Measurements from ENCODE around the gene SLC26A6. TPM values are rescaled to one million over a fixed set of nuclear protein-coding genes. Genes with fewer than 3 reads are reported as not detected.

SLC26A6 gene
- total and polyA plus RNA-seq, 2 of the 13 experiments (the other 11 are each of a cell fraction or from before 2014, with no cell fraction given), result 40.7 to 184 TPM

- in situ Hi-C loops (cut with HindIII; ENCODE audit: extremely low pct_ligation_motif_present, low pct_unique_long_range_greater_than_20kb), result no loop called here
- ChIA-PET POLR2A (no interaction called here), CTCF (ENCODE audit: low intra/inter-chr PET ratio, low total read pairs) (no interaction called here)
- no peaks in the 10 kb centered on the region for H3K36me3 ChIP-seq (replicated peaks in 1 of 2; ENCODE audit: control insufficient read depth in 1 of 2, insufficient read depth in 2 of 2, low read length in 2 of 2)
- no peak overlapping the region for H3K4me3 ChIP-seq (replicated peaks in 1 of 3; ENCODE audit: insufficient read depth in 1 of 3, low read depth in 2 of 3, low read length in 3 of 3)
- DNase-seq (ENCODE audit: low spot score) (no peak), ATAC-seq (no peak), FAIRE-seq (no peak)
- H3K9ac ChIP-seq (ENCODE audit: insufficient read depth, low read depth, low read length), result no peak overlapping the region
- H3K27me3 ChIP-seq (ENCODE audit: control insufficient read depth in 1 of 2, insufficient read depth in 2 of 2, low read length in 2 of 2), result 0 out of 5 replicates have a peak, but pooled peaks cover 0 to 4% of the 10 kb centered on the region in 2 experiments
- no peak for TF ChIP-seq ZNF460 (CRISPR knock-in tag; IDR thresholded peaks at IDR 0.05; ENCODE audit: borderline replicate concordance)
- TF ChIP-seq ESRRA (CRISPR knock-in tag; IDR thresholded peaks at IDR 0.05; ENCODE audit: low read depth), result no peak
- no peak for TF ChIP-seq ZNF331 (CRISPR knock-in tag; IDR thresholded peaks at IDR 0.05)
- H3K79me2 ChIP-seq (ENCODE audit: insufficient read depth, low read length), result no peaks in the 10 kb centered on the region
- BruUV-seq (replicated peaks), result no TSS peak
- H3K9me3 ChIP-seq (ENCODE audit: low read length), result no peaks in the 10 kb centered on the region
- intact Hi-C loops (cut with micrococcal nuclease; ENCODE audit: unreplicated experiment), result no loop called here
- WGBS (ENCODE audit: low lambda C conversion rate), result 43% methylated on average over 8 of the region's 8 CpGs
- H2AFZ ChIP-seq (ENCODE audit: low read length), result no peak overlapping the region
- H3K4me2 ChIP-seq (ENCODE audit: low read depth, low read length), result no peak overlapping the region
- H3K27ac ChIP-seq (ENCODE audit: extremely low read length, insufficient read depth, low read length), result no peak overlapping the region
- peaks cover 24% of the 10 kb centered on the region for H3K4me1 ChIP-seq (ENCODE audit: insufficient read depth, low read length)
- H4K20me1 ChIP-seq (ENCODE audit: insufficient read depth, low read length), result no peaks in the 10 kb centered on the region
These were observed 49.9 kb downstream of the SLC26A6 start for GRCh38 chr3:48585411-48585810.

- no peak overlapping the region for H2AFZ ChIP-seq (ENCODE audit: low read length)
- no peaks in the 10 kb centered on the region for H3K9me3 ChIP-seq (ENCODE audit: low read length)
- ATAC-seq (no peak), FAIRE-seq (no peak), DNase-seq (ENCODE audit: low spot score) (no peak)
- H3K27ac ChIP-seq (ENCODE audit: extremely low read length, insufficient read depth, low read length), result no peak overlapping the region
- 0 out of 5 replicates have a peak, but pooled peaks cover 0 to 4% of the 10 kb centered on the region in 2 experiments for H3K27me3 ChIP-seq (ENCODE audit: control insufficient read depth in 1 of 2, insufficient read depth in 2 of 2, low read length in 2 of 2)
- H3K4me2 ChIP-seq (ENCODE audit: low read depth, low read length), result no peak overlapping the region
- H3K9ac ChIP-seq (ENCODE audit: insufficient read depth, low read depth, low read length), result no peak overlapping the region
- no peaks in the 10 kb centered on the region for H3K36me3 ChIP-seq (replicated peaks in 1 of 2; ENCODE audit: control insufficient read depth in 1 of 2, insufficient read depth in 2 of 2, low read length in 2 of 2)
- no CpG with 5 or more reads among the region's 9 CpGs for WGBS (ENCODE audit: low lambda C conversion rate)
- H3K4me1 ChIP-seq (ENCODE audit: insufficient read depth, low read length), result peaks cover 18% of the 10 kb centered on the region
- intact Hi-C loops (cut with micrococcal nuclease; ENCODE audit: unreplicated experiment), result no loop called here
- in situ Hi-C loops (cut with HindIII; ENCODE audit: extremely low pct_ligation_motif_present, low pct_unique_long_range_greater_than_20kb), result no loop called here
- CTCF ChIA-PET (ENCODE audit: low intra/inter-chr PET ratio, low total read pairs), result no interaction called here
- H3K4me3 ChIP-seq (replicated peaks in 1 of 3; ENCODE audit: insufficient read depth in 1 of 3, low read depth in 2 of 3, low read length in 3 of 3), result no peak overlapping the region
- POLR2A ChIA-PET, result no interaction called here
- no peaks in the 10 kb centered on the region for H4K20me1 ChIP-seq (ENCODE audit: insufficient read depth, low read length)
- H3K79me2 ChIP-seq (ENCODE audit: insufficient read depth, low read length), result no peaks in the 10 kb centered on the region
- BruUV-seq (replicated peaks), result no TSS peak
- TF ChIP-seq SRSF9 (IDR thresholded peaks at IDR 0.05; ENCODE audit: borderline replicate concordance, insufficient read depth, low read depth, low read length, poor library complexity, severe bottlenecking), result no peak
- no peak for TF ChIP-seq POGZ (CRISPR knock-in tag; IDR thresholded peaks at IDR 0.05)
- TF ChIP-seq ZNF142 (CRISPR knock-in tag; IDR thresholded peaks at IDR 0.05), result no peak
- TF ChIP-seq ETV6 (CRISPR knock-in tag; conservative IDR thresholded peaks at IDR 0.05), result no peak
- no peak for TF ChIP-seq ZNF576 (CRISPR knock-in tag; IDR thresholded peaks at IDR 0.05)
- no peak for TF ChIP-seq ZNF607 (CRISPR knock-in tag; IDR thresholded peaks at IDR 0.05; ENCODE audit: borderline replicate concordance)
- TF ChIP-seq PHB2 (IDR thresholded peaks at IDR 0.05; ENCODE audit: partially characterized antibody), result no peak
- TF ChIP-seq KDM5A (IDR thresholded peaks at IDR 0.05; ENCODE audit: borderline replicate concordance, low read length), result no peak
- TF ChIP-seq SP140L (CRISPR knock-in tag; IDR thresholded peaks at IDR 0.05; ENCODE audit: borderline replicate concordance), result no peak
- TF ChIP-seq BCL6 (CRISPR knock-in tag; IDR thresholded peaks at IDR 0.05), result no peak
- no peak for TF ChIP-seq SMYD3 (CRISPR knock-in tag; IDR thresholded peaks at IDR 0.05)
These were observed 50.4 kb downstream of the SLC26A6 start for GRCh38 chr3:48584836-48585235.

All from HepG2 (cell line).